K562 (cell line): ENCODE results near the gene RAB6A. TPM values are rescaled to one million over a fixed set of nuclear protein-coding genes. Genes with fewer than 3 reads are reported as not detected.

ENCODE experiments used
- E2F3 ChIP-seq: fragments of 250-450 bp; sonication (Bioruptor Pico); IDR thresholded peaks from 2 replicates; pipeline ENCODE4 v1.4.0; 2020; ENCODE audit warnings: mild to moderate bottlenecking
- ERF ChIP-seq: fragments of 450-650 bp; formaldehyde crosslinking; IDR thresholded peaks from 2 replicates; pipeline ENCODE4 v1.4.0; 2020; ENCODE audit warnings: mild to moderate bottlenecking, mixed read lengths
- HNRNPK ChIP-seq: fragments of 200-400 bp; formaldehyde crosslinking; IDR thresholded peaks from one replicate; pipeline ENCODE4 v1.6.1; 2018; ENCODE audit warnings: mild to moderate bottlenecking, low read depth, low read length; ENCODE audit not compliant: poor library complexity, severe bottlenecking
- JUNB ChIP-seq: fragments of 450-650 bp; formaldehyde crosslinking; conservative IDR thresholded peaks from 2 replicates; pipeline ENCODE4 v1.4.0; 2020; ENCODE audit warnings: mild to moderate bottlenecking
- KAT2B ChIP-seq: IDR thresholded peaks from one replicate; pipeline ENCODE4 v1.6.1; 2012; ENCODE audit warnings: low read depth, mild to moderate bottlenecking, control low read depth, inconsistent platforms, low read length, moderate library complexity
- MECOM ChIP-seq: fragments of 250-450 bp; sonication (Bioruptor Pico); IDR thresholded peaks from 2 replicates; pipeline ENCODE4 v1.8.0; 2022; ENCODE audit warnings: inconsistent platforms
- PHF20 ChIP-seq: fragments of 450-650 bp; IDR thresholded peaks from 2 replicates; pipeline ENCODE4 v1.6.1; 2018; ENCODE audit not compliant: partially characterized antibody
- PRMT5 ChIP-seq: sonication (generic); formaldehyde crosslinking; IDR thresholded peaks from 2 replicates; pipeline ENCODE4 v1.5.0; 2020; ENCODE audit warnings: missing genetic modification reagents
- SAP30 ChIP-seq: fragments of 200-600 bp; sonication (generic); IDR thresholded peaks from 2 replicates; pipeline ENCODE4 v1.6.1; 2012; ENCODE audit warnings: borderline replicate concordance, low read depth, mild to moderate bottlenecking, moderate library complexity, low read length, control low read depth, inconsistent platforms; ENCODE audit not compliant: insufficient read depth, poor library complexity, severe bottlenecking
- SIX5 ChIP-seq, 2 experiments: IDR thresholded peaks; 2 replicates each; pipeline ENCODE4 v1.6.1; 2011; ENCODE audit warnings: low read length in 2 of 2, borderline replicate concordance in 1 of 2, low read depth in 1 of 2, mild to moderate bottlenecking in 1 of 2, moderate library complexity in 1 of 2; ENCODE audit not compliant: insufficient read depth in 1 of 2
- SP2 ChIP-seq: IDR thresholded peaks from 2 replicates; pipeline ENCODE4 v1.6.1; 2011; ENCODE audit warnings: mild to moderate bottlenecking, low read depth, low read length, moderate library complexity; ENCODE audit not compliant: poor library complexity, severe bottlenecking; ENCODE audit errors: extremely low read depth
- SUPT5H ChIP-seq: fragments of 450-650 bp; IDR thresholded peaks from 2 replicates; pipeline ENCODE4 v1.6.1; 2016
- TSC22D4 ChIP-seq: fragments of 450-650 bp; IDR thresholded peaks from 2 replicates; pipeline ENCODE4 v1.6.1; 2016; ENCODE audit warnings: missing genetic modification characterization, missing biosample characterization, control low read depth
- WHSC1 ChIP-seq: IDR thresholded peaks from one replicate; pipeline ENCODE4 v1.6.1; 2012; ENCODE audit warnings: low read length, control low read depth, inconsistent platforms
- ZNF121 ChIP-seq: sonication (generic); formaldehyde crosslinking; conservative IDR thresholded peaks from 2 replicates; pipeline ENCODE4 v1.8.0; 2022; ENCODE audit warnings: missing genetic modification reagents
- ZNF408 ChIP-seq: fragments of 250-450 bp; sonication (Bioruptor Pico); IDR thresholded peaks from 2 replicates; pipeline ENCODE4 v1.4.0; 2020; ENCODE audit warnings: low read depth, mild to moderate bottlenecking, moderate library complexity
- ZNF696 ChIP-seq: fragments of 250-450 bp; sonication (Bioruptor Pico); conservative IDR thresholded peaks from 2 replicates; pipeline ENCODE4 v1.4.0; 2020; ENCODE audit warnings: mild to moderate bottlenecking, moderate library complexity
- polyA plus RNA-seq, 8 experiments: library from polyadenylated mRNA; depleted of rRNA in 4 of 8; stranded (reverse) in 5 of 8; unstranded in 3 of 8; fragments of >200 nt; fragmentation: Nextera tagmentation in 2 of 8; fragmentation: Illumina TruSeq in 1 of 8; extraction: Ambion mirVana in 2 of 8; extraction: Trizol in 1 of 8; gene quantifications; 2 replicates each; pipeline versions ENCODE4 v1.2.1 to v1.2.3, GENCODE V29; 2011 to 2014; ENCODE audit warnings: inconsistent platforms in 1 of 8, missing spikeins in 1 of 8
- total RNA-seq, 7 experiments: library from RNA; depleted of rRNA in 6 of 7; stranded (reverse); fragments of >200 nt in 6 of 7; fragmentation: Illumina TruSeq in 2 of 7; extraction: Trizol in 2 of 7; gene quantifications; 2 replicates each; pipeline versions ENCODE4 v1.2.1 to v1.2.3, GENCODE V29; 2011 to 2021; ENCODE audit warnings: low replicate concordance in 1 of 7
- TF ChIP-seq, protein P1 (sequence below): fragments of 250-450 bp; sonication (Bioruptor Pico); IDR thresholded peaks from 2 replicates; pipeline ENCODE4 v1.5.0; 2021
- TF ChIP-seq, protein P2 (sequence below): fragments of 450-650 bp; IDR thresholded peaks from 2 replicates; pipeline ENCODE4 v1.7.1; 2018; ENCODE audit warnings: mild to moderate bottlenecking, low read depth; ENCODE audit not compliant: partially characterized antibody
- TF ChIP-seq, protein P3 (sequence below): sonication (generic); formaldehyde crosslinking; IDR thresholded peaks from 2 replicates; pipeline ENCODE4 v1.9.0; 2022; ENCODE audit warnings: mild to moderate bottlenecking, missing genetic modification reagents
- TF ChIP-seq, protein P4 (sequence below): fragments of 250-450 bp; sonication (Bioruptor Pico); IDR thresholded peaks from 2 replicates; pipeline ENCODE4 v1.5.0; 2021; ENCODE audit warnings: mild to moderate bottlenecking, borderline replicate concordance

Gene RAB6A
- total and polyA plus RNA-seq, 9 of the 15 experiments (the other 6 are each of a cell fraction or from before 2014, with no cell fraction given): 14.0 to 95.3 (median 45.4) TPM

DNA sequence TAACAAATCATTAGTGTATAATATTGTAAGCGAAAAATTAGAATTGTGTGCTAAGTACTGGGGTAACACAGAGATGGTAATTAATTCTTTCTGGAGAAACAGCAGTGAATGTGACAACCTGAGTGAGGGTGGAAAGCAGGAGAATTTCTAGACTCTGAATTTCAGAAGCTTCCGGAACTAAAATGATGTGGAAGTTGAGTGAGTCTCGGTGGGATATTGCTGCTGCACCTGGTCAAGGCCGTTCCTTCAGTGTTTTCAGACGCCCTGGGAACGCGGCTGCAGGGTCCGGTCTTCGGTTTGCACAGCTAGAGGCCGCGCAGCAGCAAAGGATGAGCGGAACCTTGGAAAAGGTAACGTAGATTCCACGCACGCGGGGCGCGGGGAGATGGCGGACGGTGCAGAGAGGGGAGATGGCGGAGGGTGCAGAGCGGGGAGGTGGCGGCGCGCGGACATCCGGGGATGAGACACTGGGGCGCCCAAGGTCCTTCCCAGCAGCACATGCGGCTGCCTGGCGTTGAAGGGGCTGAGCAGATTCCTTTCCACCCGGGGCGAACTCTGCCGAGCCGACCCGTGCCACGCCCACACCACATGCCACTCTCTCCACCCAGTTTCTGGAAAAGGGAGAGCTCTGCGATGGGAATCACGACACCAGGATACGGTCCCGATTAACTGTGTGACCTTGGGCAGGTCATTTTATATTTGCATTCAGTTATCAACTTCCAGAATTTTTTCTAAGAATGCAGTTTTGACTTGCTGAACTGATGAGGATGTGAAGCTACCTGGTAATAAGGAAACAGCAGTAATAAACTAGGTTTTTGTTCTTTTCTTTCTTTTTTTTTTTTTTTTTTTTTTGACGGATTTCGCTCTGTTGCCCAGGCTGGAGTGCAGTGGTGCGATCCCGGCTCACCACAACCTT is 27.0 kb upstream of the RAB6A start, which contains the start of gene MRPL48 (continued):
- TF ChIP-seq, protein P1, sequence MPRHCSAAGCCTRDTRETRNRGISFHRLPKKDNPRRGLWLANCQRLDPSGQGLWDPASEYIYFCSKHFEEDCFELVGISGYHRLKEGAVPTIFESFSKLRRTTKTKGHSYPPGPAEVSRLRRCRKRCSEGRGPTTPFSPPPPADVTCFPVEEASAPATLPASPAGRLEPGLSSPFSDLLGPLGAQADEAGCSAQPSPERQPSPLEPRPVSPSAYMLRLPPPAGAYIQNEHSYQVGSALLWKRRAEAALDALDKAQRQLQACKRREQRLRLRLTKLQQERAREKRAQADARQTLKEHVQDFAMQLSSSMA (CRISPR knock-in tag): peak; percentile 94
- TF ChIP-seq, protein P2, sequence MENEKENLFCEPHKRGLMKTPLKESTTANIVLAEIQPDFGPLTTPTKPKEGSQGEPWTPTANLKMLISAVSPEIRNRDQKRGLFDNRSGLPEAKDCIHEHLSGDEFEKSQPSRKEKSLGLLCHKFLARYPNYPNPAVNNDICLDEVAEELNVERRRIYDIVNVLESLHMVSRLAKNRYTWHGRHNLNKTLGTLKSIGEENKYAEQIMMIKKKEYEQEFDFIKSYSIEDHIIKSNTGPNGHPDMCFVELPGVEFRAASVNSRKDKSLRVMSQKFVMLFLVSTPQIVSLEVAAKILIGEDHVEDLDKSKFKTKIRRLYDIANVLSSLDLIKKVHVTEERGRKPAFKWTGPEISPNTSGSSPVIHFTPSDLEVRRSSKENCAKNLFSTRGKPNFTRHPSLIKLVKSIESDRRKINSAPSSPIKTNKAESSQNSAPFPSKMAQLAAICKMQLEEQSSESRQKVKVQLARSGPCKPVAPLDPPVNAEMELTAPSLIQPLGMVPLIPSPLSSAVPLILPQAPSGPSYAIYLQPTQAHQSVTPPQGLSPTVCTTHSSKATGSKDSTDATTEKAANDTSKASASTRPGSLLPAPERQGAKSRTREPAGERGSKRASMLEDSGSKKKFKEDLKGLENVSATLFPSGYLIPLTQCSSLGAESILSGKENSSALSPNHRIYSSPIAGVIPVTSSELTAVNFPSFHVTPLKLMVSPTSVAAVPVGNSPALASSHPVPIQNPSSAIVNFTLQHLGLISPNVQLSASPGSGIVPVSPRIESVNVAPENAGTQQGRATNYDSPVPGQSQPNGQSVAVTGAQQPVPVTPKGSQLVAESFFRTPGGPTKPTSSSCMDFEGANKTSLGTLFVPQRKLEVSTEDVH: peak; percentile 65
- TF ChIP-seq MECOM (CRISPR knock-in tag) (0 out of 2 replicates have a peak, but pooled peaks have one; percentile 58), KAT2B (peak; percentile 26), HNRNPK (no peak), ZNF696 (no peak), JUNB (CRISPR knock-in tag) (no peak), PRMT5 (CRISPR knock-in tag) (no peak), PHF20 (peak; percentile 97), ERF (CRISPR knock-in tag) (no peak), SIX5 (IDR thresholded peaks at IDR 0.05; ENCODE audit: borderline replicate concordance in 1 of 2, insufficient read depth in 1 of 2, low read depth in 1 of 2, low read length in 2 of 2) (peak; percentile 30 to 42; a peak in 1 of 4 replicates), TSC22D4 (no peak), SUPT5H (peak; percentile 95), E2F3 (CRISPR knock-in tag) (peak; percentile 79; the same call in 1 of the 2 replicates), ZNF121 (CRISPR knock-in tag) (no peak), ZNF408 (no peak), SAP30 (peak; percentile 68), WHSC1 (no peak), SP2 (no peak)
- TF ChIP-seq, protein P3, sequence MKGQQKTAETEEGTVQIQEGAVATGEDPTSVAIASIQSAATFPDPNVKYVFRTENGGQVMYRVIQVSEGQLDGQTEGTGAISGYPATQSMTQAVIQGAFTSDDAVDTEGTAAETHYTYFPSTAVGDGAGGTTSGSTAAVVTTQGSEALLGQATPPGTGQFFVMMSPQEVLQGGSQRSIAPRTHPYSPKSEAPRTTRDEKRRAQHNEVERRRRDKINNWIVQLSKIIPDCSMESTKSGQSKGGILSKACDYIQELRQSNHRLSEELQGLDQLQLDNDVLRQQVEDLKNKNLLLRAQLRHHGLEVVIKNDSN: peak; percentile 61
- TF ChIP-seq, protein P4, sequence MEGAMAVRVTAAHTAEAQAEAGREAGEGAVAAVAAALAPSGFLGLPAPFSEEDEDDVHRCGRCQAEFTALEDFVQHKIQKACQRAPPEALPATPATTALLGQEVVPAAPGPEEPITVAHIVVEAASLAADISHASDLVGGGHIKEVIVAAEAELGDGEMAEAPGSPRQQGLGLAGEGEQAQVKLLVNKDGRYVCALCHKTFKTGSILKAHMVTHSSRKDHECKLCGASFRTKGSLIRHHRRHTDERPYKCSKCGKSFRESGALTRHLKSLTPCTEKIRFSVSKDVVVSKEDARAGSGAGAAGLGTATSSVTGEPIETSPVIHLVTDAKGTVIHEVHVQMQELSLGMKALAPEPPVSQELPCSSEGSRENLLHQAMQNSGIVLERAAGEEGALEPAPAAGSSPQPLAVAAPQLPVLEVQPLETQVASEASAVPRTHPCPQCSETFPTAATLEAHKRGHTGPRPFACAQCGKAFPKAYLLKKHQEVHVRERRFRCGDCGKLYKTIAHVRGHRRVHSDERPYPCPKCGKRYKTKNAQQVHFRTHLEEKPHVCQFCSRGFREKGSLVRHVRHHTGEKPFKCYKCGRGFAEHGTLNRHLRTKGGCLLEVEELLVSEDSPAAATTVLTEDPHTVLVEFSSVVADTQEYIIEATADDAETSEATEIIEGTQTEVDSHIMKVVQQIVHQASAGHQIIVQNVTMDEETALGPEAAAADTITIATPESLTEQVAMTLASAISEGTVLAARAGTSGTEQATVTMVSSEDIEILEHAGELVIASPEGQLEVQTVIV (CRISPR knock-in tag): no peak
